ENCODE measurements around the gene ULK2. TPM values are rescaled to one million over a fixed set of nuclear protein-coding genes. Genes with fewer than 3 reads are reported as not detected.
A peak's percentile ranks its signal among the peaks of the same experiment; 100 is the strongest.

Gene ULK2
- total and polyA plus RNA-seq, 2 experiments from 2014 or later = 6.8 to 19.2 TPM

DNA sequence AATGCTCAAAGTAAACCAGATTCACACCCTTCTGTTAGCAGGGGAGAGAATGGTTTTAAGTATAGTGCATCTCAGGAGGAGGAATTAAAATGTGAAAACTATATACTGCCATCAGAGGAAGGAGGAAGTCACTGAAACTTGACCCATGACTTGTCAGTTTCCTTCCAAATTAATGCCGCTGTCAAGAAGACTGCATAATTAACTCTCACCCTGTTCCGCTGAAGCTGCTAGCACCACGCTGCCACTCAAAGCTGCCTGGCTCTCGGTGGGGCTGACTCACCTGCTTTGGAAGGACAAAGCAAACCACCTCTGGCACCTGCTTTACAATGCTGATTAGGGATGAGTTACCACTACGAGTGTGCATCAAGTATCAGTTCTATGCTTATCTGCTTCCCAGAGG lies 37.8 kb upstream of the ULK2 start:
- no peaks in the 10 kb centered on the region for H3K79me2 ChIP-seq (ENCODE audit: insufficient read depth)
- 84 to 90% methylated on average over 5 of the region's 5 CpGs for WGBS, 2 experiments (ENCODE audit: low coverage in 1 of 2, low lambda C conversion rate in 2 of 2, missing lambda C conversion rate in 2 of 2)
- peaks cover 37% of the 10 kb centered on the region for H3K36me3 ChIP-seq (ENCODE audit: low read depth)
- peaks cover 16% of the 10 kb centered on the region for H3K4me1 ChIP-seq (ENCODE audit: insufficient read depth)
- H3F3A ChIP-seq (ENCODE audit: insufficient read depth) = peaks cover 38% of the 10 kb centered on the region
- in situ Hi-C loops (cut with MboI) = no loop called here
- no peak overlapping the region for H2AFZ ChIP-seq
- H3K9ac ChIP-seq = no peak overlapping the region
- no peak overlapping the region for H3K4me3 ChIP-seq
- H3K9me2 ChIP-seq (ENCODE audit: insufficient read depth) = no peaks in the 10 kb centered on the region
- no peak overlapping the region for H3K4me2 ChIP-seq (ENCODE audit: unreplicated experiment)
- no peak for DNase-seq
- no peaks in the 10 kb centered on the region; the same call in 1 of the 2 replicates for H4K20me1 ChIP-seq (ENCODE audit: insufficient read depth)
- TF ChIP-seq EZH2 (IDR thresholded peaks at IDR 0.05; ENCODE audit: insufficient read depth, poor library complexity, severe bottlenecking) (no peak), EZH2phosphoT487 (IDR thresholded peaks at IDR 0.05; ENCODE audit: insufficient read depth, low read depth) (no peak)
- no peak overlapping the region for H3K27ac ChIP-seq
- H3K27me3 ChIP-seq (replicated peaks; ENCODE audit: insufficient read depth) = no peaks in the 10 kb centered on the region
- H3K9me3 ChIP-seq (ENCODE audit: low read depth) = no peaks in the 10 kb centered on the region

DNA sequence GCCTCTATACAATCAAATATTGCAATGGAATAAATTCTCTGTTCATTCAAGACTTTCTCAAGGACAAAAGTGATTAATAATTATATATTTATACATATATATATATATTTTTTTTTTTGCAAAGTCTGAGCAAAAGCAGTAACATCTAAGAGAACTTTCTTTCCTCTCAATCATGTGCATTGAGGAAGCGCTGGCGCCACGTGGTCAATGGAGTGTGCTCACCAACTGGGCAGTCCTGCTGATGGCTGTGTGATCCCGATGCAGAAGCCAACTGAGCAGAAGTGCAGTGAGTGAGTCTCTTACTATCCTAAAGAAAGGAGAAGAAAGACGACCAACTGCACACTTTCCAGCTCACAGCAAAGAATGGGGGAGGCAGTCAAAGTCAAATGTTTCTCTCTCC lies 37.2 kb upstream of the ULK2 start:
- Histone ChIP-seq H4K20me1 (ENCODE audit: insufficient read depth) (no peaks in the 10 kb centered on the region; the same call in 1 of the 2 replicates), H3K9me2 (ENCODE audit: insufficient read depth) (no peaks in the 10 kb centered on the region), H2AFZ (no peak overlapping the region), H3K4me1 (ENCODE audit: insufficient read depth) (peaks cover 16% of the 10 kb centered on the region), H3K79me2 (ENCODE audit: insufficient read depth) (no peaks in the 10 kb centered on the region), H3K27ac (no peak overlapping the region), H3K4me3 (no peak overlapping the region), H3K27me3 (replicated peaks; ENCODE audit: insufficient read depth) (no peaks in the 10 kb centered on the region), H3K36me3 (ENCODE audit: low read depth) (peaks cover 38% of the 10 kb centered on the region), H3F3A (ENCODE audit: insufficient read depth) (peaks cover 38% of the 10 kb centered on the region), H3K9me3 (ENCODE audit: low read depth) (no peaks in the 10 kb centered on the region), H3K4me2 (ENCODE audit: unreplicated experiment) (no peak overlapping the region), H3K9ac (no peak overlapping the region)
- DNase-seq = no peak
- no peak for TF ChIP-seq EZH2 (IDR thresholded peaks at IDR 0.05; ENCODE audit: insufficient read depth, poor library complexity, severe bottlenecking)
- TF ChIP-seq EZH2phosphoT487 (IDR thresholded peaks at IDR 0.05; ENCODE audit: insufficient read depth, low read depth) = no peak
- 88 to 89% methylated on average over 5 of the region's 5 CpGs for WGBS, 2 experiments (ENCODE audit: low coverage in 1 of 2, low lambda C conversion rate in 2 of 2, missing lambda C conversion rate in 2 of 2)
- in situ Hi-C loops (cut with MboI) = no loop called here

DNA sequence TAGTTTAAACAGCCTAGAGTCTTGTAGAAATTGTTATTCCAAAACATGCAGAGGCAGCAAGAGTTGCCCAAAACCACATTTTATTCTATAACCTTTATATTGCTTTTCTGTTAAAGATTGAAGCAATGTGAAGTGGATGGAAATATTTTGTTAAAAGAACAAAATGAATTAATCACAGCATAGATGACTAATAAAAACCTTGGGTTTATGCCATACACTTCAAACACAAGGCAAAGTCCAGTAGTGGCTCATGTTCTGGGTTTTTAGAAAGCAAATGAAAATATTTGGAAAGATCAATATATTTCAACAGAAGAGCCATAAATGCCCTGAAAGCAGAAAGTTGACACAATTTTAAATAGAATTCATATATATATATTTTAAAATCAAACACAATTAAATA lies 36.7 kb upstream of the ULK2 start:
- TF ChIP-seq EZH2phosphoT487 (IDR thresholded peaks at IDR 0.05; ENCODE audit: insufficient read depth, low read depth) = no peak
- Histone ChIP-seq H3F3A (ENCODE audit: insufficient read depth) (peaks cover 38% of the 10 kb centered on the region), H3K36me3 (ENCODE audit: low read depth) (peaks cover 33% of the 10 kb centered on the region)

DNA sequence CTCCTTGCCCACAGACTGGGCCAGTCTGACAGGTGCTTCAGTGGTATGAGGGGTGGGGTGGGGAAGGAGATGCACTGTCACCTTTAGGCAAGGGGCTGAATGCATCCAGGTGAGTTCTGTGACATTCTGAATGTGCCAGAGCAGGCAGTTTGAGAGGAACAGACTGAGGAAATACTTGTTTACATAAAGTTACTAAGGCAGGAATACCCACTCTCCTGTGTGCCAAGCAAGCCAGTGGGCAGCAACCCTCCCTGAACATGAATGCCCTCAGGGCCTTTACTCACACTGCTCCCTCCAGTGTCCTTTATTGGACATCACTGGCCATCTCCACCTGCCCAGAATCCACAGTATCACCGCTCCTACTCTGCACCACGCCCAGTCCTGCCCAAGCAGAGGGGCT lies 33.1 kb upstream of the ULK2 start:
- TF ChIP-seq EZH2phosphoT487 (IDR thresholded peaks at IDR 0.05; ENCODE audit: insufficient read depth, low read depth) (no peak), EZH2 (IDR thresholded peaks at IDR 0.05; ENCODE audit: insufficient read depth, poor library complexity, severe bottlenecking) (no peak)
- H3K9me3 ChIP-seq (ENCODE audit: low read depth) = no peaks in the 10 kb centered on the region
- 97 to 100% methylated on average over 2 of the region's 2 CpGs for WGBS, 2 experiments (ENCODE audit: low coverage in 1 of 2, low lambda C conversion rate in 2 of 2, missing lambda C conversion rate in 2 of 2)
- peaks cover 31% of the 10 kb centered on the region for H3K4me1 ChIP-seq (ENCODE audit: insufficient read depth)
- in situ Hi-C loops (cut with MboI) = no loop called here
- no peak overlapping the region for H3K4me2 ChIP-seq (ENCODE audit: unreplicated experiment)
- no peaks in the 10 kb centered on the region for H3K27me3 ChIP-seq (replicated peaks; ENCODE audit: insufficient read depth)
- no peak overlapping the region for H3K27ac ChIP-seq
- no peaks in the 10 kb centered on the region; the same call in 1 of the 2 replicates for H4K20me1 ChIP-seq (ENCODE audit: insufficient read depth)
- no peak overlapping the region for H3K9ac ChIP-seq
- H3K36me3 ChIP-seq (ENCODE audit: low read depth) = peaks cover 11% of the 10 kb centered on the region; the same call in 1 of the 2 replicates
- H3K79me2 ChIP-seq (ENCODE audit: insufficient read depth) = no peaks in the 10 kb centered on the region
- H3K9me2 ChIP-seq (ENCODE audit: insufficient read depth) = no peaks in the 10 kb centered on the region
- H3F3A ChIP-seq (ENCODE audit: insufficient read depth) = peaks cover 39% of the 10 kb centered on the region
- DNase-seq = no peak
- H3K4me3 ChIP-seq = no peak overlapping the region
- no peak overlapping the region for H2AFZ ChIP-seq

More for the DNA sequence above, 36.7 kb upstream of the ULK2 start:
- peak overlapping the region; percentile 25 for H3K4me3 ChIP-seq
- H3K4me1 ChIP-seq (ENCODE audit: insufficient read depth) = peaks cover 16% of the 10 kb centered on the region
- H3K4me2 ChIP-seq (ENCODE audit: unreplicated experiment) = peak overlapping the region; percentile 79
- no peaks in the 10 kb centered on the region for H3K27me3 ChIP-seq (replicated peaks; ENCODE audit: insufficient read depth)
- no peaks in the 10 kb centered on the region for H3K79me2 ChIP-seq (ENCODE audit: insufficient read depth)
- H4K20me1 ChIP-seq (ENCODE audit: insufficient read depth) = no peaks in the 10 kb centered on the region; the same call in 1 of the 2 replicates
- H3K27ac ChIP-seq = peak overlapping the region; percentile 77
- H3K9ac ChIP-seq = peak overlapping the region; percentile 36; the same call in 1 of the 2 replicates
- no peaks in the 10 kb centered on the region for H3K9me2 ChIP-seq (ENCODE audit: insufficient read depth)
- DNase-seq = peak; percentile 82
- H2AFZ ChIP-seq = no peak overlapping the region
- in situ Hi-C loops (cut with MboI) = no loop called here
- H3K9me3 ChIP-seq (ENCODE audit: low read depth) = no peaks in the 10 kb centered on the region

DNA sequence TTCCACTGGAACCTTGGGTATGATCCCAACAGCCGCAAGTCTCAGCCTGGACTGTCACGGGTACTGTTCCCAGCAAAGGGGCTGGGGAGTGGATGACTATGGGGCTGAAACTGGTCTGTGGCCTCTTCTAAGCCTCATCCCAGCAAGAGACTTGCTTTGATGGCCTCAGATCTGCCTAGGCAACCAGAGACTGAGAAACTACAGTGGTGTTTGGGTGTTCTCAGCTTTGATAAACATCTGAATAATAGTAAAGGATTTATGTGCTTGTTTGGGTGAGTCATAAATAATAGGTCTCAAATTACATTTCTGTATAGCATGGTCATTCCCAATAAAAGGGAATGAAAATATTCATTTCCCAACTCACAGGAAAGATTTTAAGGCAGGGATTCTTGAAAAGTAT lies 30.2 kb upstream of the ULK2 start:
- Histone ChIP-seq H3K9me3 (ENCODE audit: low read depth) (no peaks in the 10 kb centered on the region), H3K79me2 (ENCODE audit: insufficient read depth) (no peaks in the 10 kb centered on the region), H3K4me1 (ENCODE audit: insufficient read depth) (peaks cover 17% of the 10 kb centered on the region), H3K4me3 (no peak overlapping the region), H3K27me3 (replicated peaks; ENCODE audit: insufficient read depth) (no peaks in the 10 kb centered on the region), H3K9me2 (ENCODE audit: insufficient read depth) (no peaks in the 10 kb centered on the region), H2AFZ (no peak overlapping the region), H3K4me2 (ENCODE audit: unreplicated experiment) (peak overlapping the region; percentile 16), H3K27ac (peak overlapping the region; percentile 69), H3F3A (ENCODE audit: insufficient read depth) (peaks cover 17% of the 10 kb centered on the region), H3K36me3 (ENCODE audit: low read depth) (0 out of 2 replicates have a peak, but pooled peaks cover 3% of the 10 kb centered on the region), H4K20me1 (ENCODE audit: insufficient read depth) (no peaks in the 10 kb centered on the region; the same call in 1 of the 2 replicates), H3K9ac (peak overlapping the region; percentile 42; the same call in 1 of the 2 replicates)
- in situ Hi-C loops (cut with MboI) = no loop called here
- WGBS, 2 experiments (ENCODE audit: low coverage in 1 of 2, low lambda C conversion rate in 2 of 2, missing lambda C conversion rate in 2 of 2) = 95 to 100% methylated on average over 2 of the region's 2 CpGs
- peak; percentile 77 for DNase-seq
- no peak for TF ChIP-seq EZH2phosphoT487 (IDR thresholded peaks at IDR 0.05; ENCODE audit: insufficient read depth, low read depth)
- TF ChIP-seq EZH2 (IDR thresholded peaks at IDR 0.05; ENCODE audit: insufficient read depth, poor library complexity, severe bottlenecking) = no peak
